Astrocyte (in vitro differentiated cells and primary cell): ENCODE results near the gene CD52. TPM values are rescaled to one million over a fixed set of nuclear protein-coding genes. Genes with fewer than 3 reads are reported as not detected.
A peak's percentile ranks its signal among the peaks of the same experiment; 100 is the strongest.

Source experiments
- DNase-seq: peaks from one replicate; pipeline ENCODE4 v3.0.0-alpha.2; 2010; ENCODE audit warnings: low read depth
- FAIRE-seq: peaks from 2 replicates; lab custom pipeline; 2011; peaks lifted over from hg19 to GRCh38; lab: Jason Lieb, UNC
- H2AFZ ChIP-seq: 2 replicates; pipeline ENCODE4 v1.6.0; 2012; ENCODE audit warnings: low read depth, low read length, inconsistent platforms
- H3K27ac ChIP-seq: 2 replicates; pipeline ENCODE4 v1.5.1; 2011; ENCODE audit warnings: low read depth, low read length, inconsistent platforms
- H3K27me3 ChIP-seq: 2 replicates; pipeline ENCODE4 v1.6.0; 2011; ENCODE audit warnings: low read length, inconsistent platforms; ENCODE audit not compliant: insufficient read depth
- H3K36me3 ChIP-seq: 2 replicates; pipeline ENCODE4 v1.5.1; 2011; ENCODE audit warnings: low read length, inconsistent platforms; ENCODE audit not compliant: insufficient read depth
- H3K4me1 ChIP-seq: 2 replicates; pipeline ENCODE4 v1.5.1; 2011; ENCODE audit warnings: low read length, inconsistent platforms; ENCODE audit not compliant: insufficient read depth
- H3K4me2 ChIP-seq: 2 replicates; pipeline ENCODE4 v1.6.0; 2012; ENCODE audit warnings: low read length, inconsistent platforms
- H3K4me3 ChIP-seq: 2 replicates; pipeline ENCODE4 v1.5.1; 2011; ENCODE audit warnings: low read depth, mild to moderate bottlenecking, low read length, inconsistent platforms; ENCODE audit not compliant: insufficient read depth
- H3K79me2 ChIP-seq: 2 replicates; pipeline ENCODE4 v1.6.0; 2012; ENCODE audit warnings: mild to moderate bottlenecking, low read length, inconsistent platforms; ENCODE audit not compliant: insufficient read depth
- H3K9ac ChIP-seq: 2 replicates; pipeline ENCODE4 v1.6.0; 2012; ENCODE audit warnings: mild to moderate bottlenecking, low read length, inconsistent platforms
- H3K9me3 ChIP-seq: 2 replicates; pipeline ENCODE4 v1.5.1; 2012; ENCODE audit warnings: low read depth, mild to moderate bottlenecking, low read length, inconsistent platforms; ENCODE audit not compliant: insufficient read depth
- H4K20me1 ChIP-seq: 2 replicates; pipeline ENCODE4 v1.6.0; 2012; ENCODE audit warnings: low read length, inconsistent platforms; ENCODE audit not compliant: insufficient read depth
- H3K27ac Mint-ChIP-seq: one replicate; pipeline ENCODE4 v1.8.0; 2021; ENCODE audit warnings: mild to moderate bottlenecking, mixed read lengths; ENCODE audit not compliant: unreplicated experiment
- H3K27me3 Mint-ChIP-seq: one replicate; pipeline ENCODE4 v1.8.0; 2021; ENCODE audit warnings: low read depth, mixed read lengths; ENCODE audit not compliant: unreplicated experiment
- H3K36me3 Mint-ChIP-seq: one replicate; pipeline ENCODE4 v1.8.0; 2021; ENCODE audit warnings: low read depth, mixed read lengths; ENCODE audit not compliant: unreplicated experiment
- H3K4me1 Mint-ChIP-seq: one replicate; pipeline ENCODE4 v1.8.0; 2021; ENCODE audit warnings: low read depth, mixed read lengths; ENCODE audit not compliant: unreplicated experiment
- H3K4me3 Mint-ChIP-seq: one replicate; pipeline ENCODE4 v1.8.0; 2021; ENCODE audit warnings: mild to moderate bottlenecking, moderate library complexity, mixed read lengths; ENCODE audit not compliant: unreplicated experiment
- H3K9me3 Mint-ChIP-seq: one replicate; pipeline ENCODE4 v1.8.0; 2021; ENCODE audit warnings: mild to moderate bottlenecking, mixed read lengths; ENCODE audit not compliant: unreplicated experiment
- EZH2 ChIP-seq: IDR thresholded peaks from 2 replicates; pipeline ENCODE4 v1.6.1; 2012; ENCODE audit warnings: mild to moderate bottlenecking, low read length, inconsistent platforms; ENCODE audit not compliant: insufficient read depth
- total RNA-seq: library from RNA; stranded (reverse); gene quantifications from 2 replicates; pipeline ENCODE4 v1.2.1, GENCODE V29; 2021
- TF ChIP-seq, protein P1 (sequence below): IDR thresholded peaks from 2 replicates; pipeline ENCODE4 v1.5.1; 2011; ENCODE audit warnings: low read depth, mild to moderate bottlenecking, inconsistent platforms, low read length, moderate library complexity; ENCODE audit not compliant: insufficient read depth

CD52 gene
- total RNA-seq, 1 donor from 2014 or later, result not detected

DNA sequence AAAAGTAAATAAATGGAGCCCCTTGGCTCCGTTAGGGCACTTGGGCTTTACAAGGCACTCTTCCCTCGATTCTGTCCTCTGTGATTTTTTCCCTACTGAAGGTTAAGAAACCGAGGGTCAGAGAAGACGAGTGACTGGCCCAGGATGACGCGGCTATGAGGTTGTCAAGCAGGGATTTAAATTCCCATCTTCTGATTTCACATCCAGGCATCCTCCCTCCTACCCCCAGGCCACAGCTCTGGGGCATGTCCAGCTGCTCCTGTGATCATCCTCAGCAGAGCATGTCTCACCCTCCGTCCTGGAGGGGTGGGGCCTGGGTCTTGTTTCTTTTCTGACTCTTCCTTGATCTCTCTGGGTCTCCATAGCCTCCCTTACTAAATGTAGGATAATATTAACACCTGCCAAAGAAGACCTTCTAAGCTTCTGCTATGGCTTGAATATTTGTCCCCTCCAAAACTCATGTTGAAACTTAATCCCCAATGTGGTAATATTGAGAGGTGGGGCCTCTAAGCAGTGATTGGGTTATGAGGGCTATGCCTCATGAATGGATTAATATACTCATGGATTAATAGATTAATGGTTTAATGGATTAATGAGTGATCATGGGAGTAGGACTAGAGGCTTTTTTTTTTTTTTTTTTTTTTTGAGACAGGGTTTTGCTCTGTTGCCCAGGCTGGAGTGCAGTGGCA is 31.6 kb downstream of the CD52 start:
- FAIRE-seq, result no peak
- no peaks in the 10 kb centered on the region for H3K79me2 ChIP-seq
- peak; percentile 67 for DNase-seq
- Mint-ChIP-seq H3K36me3 (no peaks in the 10 kb centered on the region), H3K9me3 (no peaks in the 10 kb centered on the region), H3K27ac (peak overlapping the region; percentile 31), H3K4me3 (no peak overlapping the region), H3K4me1 (peaks cover 22% of the 10 kb centered on the region), H3K27me3 (peaks cover 10% of the 10 kb centered on the region)
- no peak overlapping the region for H2AFZ ChIP-seq
- H3K4me1 ChIP-seq, result peaks cover 30% of the 10 kb centered on the region
- no peak overlapping the region for H3K4me3 ChIP-seq
- H3K36me3 ChIP-seq, result no peaks in the 10 kb centered on the region
- H4K20me1 ChIP-seq, result no peaks in the 10 kb centered on the region
- peak overlapping the region; percentile 32 for H3K27ac ChIP-seq
- H3K27me3 ChIP-seq, result no peaks in the 10 kb centered on the region
- H3K9ac ChIP-seq, result peak overlapping the region; percentile 47
- no peak for TF ChIP-seq EZH2
- TF ChIP-seq, protein P1, sequence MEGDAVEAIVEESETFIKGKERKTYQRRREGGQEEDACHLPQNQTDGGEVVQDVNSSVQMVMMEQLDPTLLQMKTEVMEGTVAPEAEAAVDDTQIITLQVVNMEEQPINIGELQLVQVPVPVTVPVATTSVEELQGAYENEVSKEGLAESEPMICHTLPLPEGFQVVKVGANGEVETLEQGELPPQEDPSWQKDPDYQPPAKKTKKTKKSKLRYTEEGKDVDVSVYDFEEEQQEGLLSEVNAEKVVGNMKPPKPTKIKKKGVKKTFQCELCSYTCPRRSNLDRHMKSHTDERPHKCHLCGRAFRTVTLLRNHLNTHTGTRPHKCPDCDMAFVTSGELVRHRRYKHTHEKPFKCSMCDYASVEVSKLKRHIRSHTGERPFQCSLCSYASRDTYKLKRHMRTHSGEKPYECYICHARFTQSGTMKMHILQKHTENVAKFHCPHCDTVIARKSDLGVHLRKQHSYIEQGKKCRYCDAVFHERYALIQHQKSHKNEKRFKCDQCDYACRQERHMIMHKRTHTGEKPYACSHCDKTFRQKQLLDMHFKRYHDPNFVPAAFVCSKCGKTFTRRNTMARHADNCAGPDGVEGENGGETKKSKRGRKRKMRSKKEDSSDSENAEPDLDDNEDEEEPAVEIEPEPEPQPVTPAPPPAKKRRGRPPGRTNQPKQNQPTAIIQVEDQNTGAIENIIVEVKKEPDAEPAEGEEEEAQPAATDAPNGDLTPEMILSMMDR, result no peak
- peak overlapping the region; percentile 64 for H3K4me2 ChIP-seq
- no peaks in the 10 kb centered on the region for H3K9me3 ChIP-seq

DNA sequence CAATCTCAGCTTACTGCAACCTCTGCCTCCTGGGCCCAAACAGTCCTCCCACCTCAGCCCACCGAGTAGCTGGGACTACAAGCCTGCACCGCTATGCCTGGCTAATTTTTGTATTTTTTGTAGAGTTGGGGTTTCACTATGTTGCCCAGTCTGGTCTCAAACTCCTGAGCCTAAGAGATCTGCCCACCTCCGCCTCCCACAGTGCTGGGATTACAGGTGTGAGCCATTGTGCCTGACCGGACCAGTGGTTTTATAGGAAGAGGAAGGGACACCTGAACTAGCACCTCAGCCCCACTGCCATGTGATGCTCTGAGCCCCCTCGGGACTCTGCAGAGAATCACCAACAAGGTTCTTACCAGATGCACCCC is 32.1 kb downstream of the CD52 start:
- Histone ChIP-seq H3K27me3 (no peaks in the 10 kb centered on the region), H2AFZ (no peak overlapping the region), H4K20me1 (no peaks in the 10 kb centered on the region), H3K9ac (peak overlapping the region; percentile 47), H3K4me2 (peak overlapping the region; percentile 64), H3K9me3 (no peaks in the 10 kb centered on the region), H3K4me3 (no peak overlapping the region), H3K36me3 (no peaks in the 10 kb centered on the region), H3K4me1 (peaks cover 30% of the 10 kb centered on the region), H3K27ac (peak overlapping the region; percentile 32), H3K79me2 (no peaks in the 10 kb centered on the region)
- Mint-ChIP-seq H3K4me1 (peaks cover 22% of the 10 kb centered on the region), H3K4me3 (no peak overlapping the region), H3K36me3 (no peaks in the 10 kb centered on the region), H3K27me3 (peaks cover 6% of the 10 kb centered on the region), H3K27ac (peak overlapping the region; percentile 26), H3K9me3 (no peaks in the 10 kb centered on the region)
- DNase-seq (no peak), FAIRE-seq (no peak)
- TF ChIP-seq, protein P1, result no peak
- TF ChIP-seq EZH2, result no peak

DNA sequence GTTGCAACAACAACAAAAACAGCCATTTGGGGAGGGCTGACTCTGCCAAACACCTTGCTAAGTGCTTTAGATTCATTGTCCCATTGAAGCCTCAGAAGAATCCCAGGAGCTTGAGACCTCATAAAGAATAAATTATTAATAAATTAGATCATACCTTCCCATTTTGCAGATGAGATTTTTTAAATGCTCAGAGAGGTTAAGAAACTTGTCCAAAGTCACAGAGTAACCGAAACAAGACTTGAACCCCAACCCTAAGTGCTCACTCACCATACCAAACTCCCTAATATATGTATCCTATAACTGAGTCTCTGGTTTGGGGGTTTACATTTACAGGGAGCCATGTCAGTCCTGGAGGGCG is 32.6 kb downstream of the CD52 start:
- Histone ChIP-seq H3K4me3 (no peak overlapping the region), H3K36me3 (no peaks in the 10 kb centered on the region), H2AFZ (no peak overlapping the region), H3K4me2 (peak overlapping the region; percentile 54), H3K27me3 (no peaks in the 10 kb centered on the region), H3K79me2 (no peaks in the 10 kb centered on the region), H3K4me1 (peaks cover 30% of the 10 kb centered on the region), H4K20me1 (no peaks in the 10 kb centered on the region), H3K9me3 (no peaks in the 10 kb centered on the region), H3K27ac (peak overlapping the region; percentile 81), H3K9ac (peak overlapping the region; percentile 77)
- Mint-ChIP-seq H3K36me3 (no peaks in the 10 kb centered on the region), H3K27me3 (peaks cover 3% of the 10 kb centered on the region), H3K4me1 (peaks cover 22% of the 10 kb centered on the region), H3K27ac (peak overlapping the region; percentile 97), H3K9me3 (no peaks in the 10 kb centered on the region), H3K4me3 (no peak overlapping the region)
- FAIRE-seq, result no peak
- no peak for DNase-seq
- TF ChIP-seq, protein P1, result no peak
- no peak for TF ChIP-seq EZH2
